COLO829 (cell line): ENCODE measurements around the gene TLDC2.
"Not testable (repeated sequence)": the region's sequence is repeated elsewhere in the genome, so short reads cannot be mapped to it uniquely, and the experiment has no call there.

Experiments used
- DNase-seq: peaks from one replicate; pipeline ENCODE4 v3.0.0; 2012; ENCODE audit warnings: low spot score

TLDC2 gene

DNA sequence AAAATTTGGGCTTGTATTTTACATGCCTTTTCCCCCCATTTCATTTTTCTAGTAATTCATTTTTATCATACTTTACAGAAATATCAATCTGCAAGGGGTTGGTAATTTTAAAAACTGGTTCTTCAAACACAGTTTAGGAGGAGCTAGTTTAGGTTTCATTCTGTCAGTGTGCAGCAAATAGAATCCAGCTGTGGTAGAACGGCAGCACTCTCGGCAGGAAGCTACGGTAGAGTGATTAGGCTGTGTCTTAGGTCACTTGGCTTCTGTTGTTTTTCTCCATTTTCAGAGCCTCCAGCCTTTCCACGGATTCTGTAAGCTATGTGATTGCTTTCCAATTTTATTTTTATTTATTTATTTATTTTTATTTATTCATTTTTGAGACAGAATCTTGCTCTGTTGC lies 32.7 kb downstream of the TLDC2 start:
- DNase-seq = no peak

DNA sequence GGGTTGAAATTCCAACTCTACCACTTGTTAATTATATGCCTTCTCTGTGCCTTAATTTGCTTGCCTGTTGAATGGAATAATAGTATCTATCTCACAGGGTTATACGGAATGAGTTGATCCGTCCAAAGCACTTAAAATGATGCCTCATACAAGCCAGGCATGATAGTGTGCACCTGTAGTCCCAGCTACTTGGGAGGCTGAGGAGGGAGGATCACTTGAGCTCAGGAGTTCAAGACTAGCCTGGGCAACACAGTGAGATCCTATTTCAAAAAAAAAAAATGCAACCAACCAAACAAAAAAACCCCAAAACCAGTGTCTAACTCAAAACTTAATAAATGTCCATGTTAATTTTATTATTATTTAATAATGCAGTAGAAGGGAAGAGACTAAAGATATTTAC lies 40.3 kb downstream of the TLDC2 start:
- no peak for DNase-seq

DNA sequence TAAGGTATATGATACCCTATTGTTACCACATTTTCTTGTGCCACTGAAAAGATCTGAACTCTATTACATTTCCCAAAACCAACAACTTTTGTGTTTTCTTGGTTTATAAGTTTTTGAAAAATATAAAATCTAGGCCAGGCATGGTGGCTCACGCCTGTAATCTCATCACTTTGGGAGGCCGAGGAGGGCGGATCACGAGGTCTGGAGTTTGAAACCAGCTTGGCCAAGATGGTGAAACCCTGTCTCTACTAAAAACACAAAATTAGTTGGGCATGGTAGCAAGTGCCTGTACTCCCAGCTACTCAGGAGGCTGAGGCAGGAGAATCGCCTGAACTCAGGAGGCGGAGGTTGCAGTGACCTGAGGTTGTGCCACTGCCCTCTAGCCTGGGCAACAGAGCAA lies 41.3 kb downstream of the TLDC2 start:
- DNase-seq = no peak

DNA sequence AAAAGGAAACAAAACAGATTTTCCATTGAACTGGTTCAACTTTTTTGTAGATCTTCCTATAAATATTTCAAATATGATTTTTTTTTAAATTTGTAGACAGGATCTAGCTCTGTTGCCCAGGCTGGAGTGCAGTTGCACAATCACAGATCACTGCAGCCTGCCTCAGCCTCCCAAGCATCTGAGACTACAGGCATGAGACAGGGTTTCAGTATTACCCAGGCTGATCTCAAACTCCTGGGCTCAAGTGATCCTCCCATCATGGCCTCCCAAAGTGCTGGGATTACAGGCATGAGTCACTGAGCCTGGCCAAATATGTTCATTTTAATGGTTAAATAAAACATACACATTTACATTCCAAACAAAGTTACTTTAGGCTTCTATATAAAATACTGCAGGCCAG lies 42.0 kb downstream of the TLDC2 start:
- no peak for DNase-seq

DNA sequence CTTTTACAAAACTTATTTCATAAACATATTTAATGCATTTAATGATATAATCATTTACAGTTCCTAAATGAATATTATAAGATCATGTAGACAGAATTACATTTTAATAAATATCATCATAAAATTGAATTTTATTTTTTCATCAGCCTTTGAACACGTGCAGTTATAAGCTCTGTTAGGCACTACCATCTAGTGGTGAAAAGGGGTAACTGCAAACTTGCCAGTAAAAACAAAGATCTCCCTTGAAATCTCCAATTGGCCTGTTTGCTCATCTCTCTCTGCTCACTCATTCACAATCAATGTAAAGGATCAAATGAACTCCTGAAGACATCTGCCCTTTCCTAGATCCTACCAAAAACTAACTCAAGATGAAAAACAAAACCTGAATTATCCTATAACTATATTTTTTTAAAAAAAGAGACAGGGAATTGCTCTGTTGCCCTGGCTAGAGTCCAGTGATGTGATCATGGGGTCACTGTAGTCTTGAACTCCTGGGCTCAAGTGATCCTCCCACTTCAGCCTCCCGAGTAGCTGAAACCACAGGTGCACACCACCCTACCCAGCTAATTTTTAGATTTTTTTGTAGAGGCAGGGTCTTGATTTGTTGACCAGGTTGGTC lies 43.9 kb downstream of the TLDC2 start:
- peak; percentile 76 for DNase-seq

DNA sequence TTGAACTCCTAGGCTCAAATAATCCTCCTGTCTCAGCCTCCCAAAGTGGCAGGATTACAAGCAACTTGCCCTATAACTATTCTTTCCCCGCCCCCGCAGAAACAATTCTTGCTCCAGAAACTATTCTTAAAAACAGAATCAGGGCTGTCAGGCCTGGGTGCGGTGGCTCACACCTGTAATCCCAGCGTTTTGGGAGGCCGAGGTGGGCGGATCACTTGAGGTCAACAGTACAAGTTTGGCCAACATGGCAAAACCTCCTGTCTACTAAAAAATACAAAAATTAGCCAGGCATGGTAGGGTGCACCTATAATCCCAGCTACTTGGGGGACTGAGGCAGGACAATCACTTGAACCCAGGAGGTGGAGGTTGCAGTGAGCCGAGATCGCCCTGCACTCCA lies 44.4 kb downstream of the TLDC2 start:
- no peak for DNase-seq

DNA sequence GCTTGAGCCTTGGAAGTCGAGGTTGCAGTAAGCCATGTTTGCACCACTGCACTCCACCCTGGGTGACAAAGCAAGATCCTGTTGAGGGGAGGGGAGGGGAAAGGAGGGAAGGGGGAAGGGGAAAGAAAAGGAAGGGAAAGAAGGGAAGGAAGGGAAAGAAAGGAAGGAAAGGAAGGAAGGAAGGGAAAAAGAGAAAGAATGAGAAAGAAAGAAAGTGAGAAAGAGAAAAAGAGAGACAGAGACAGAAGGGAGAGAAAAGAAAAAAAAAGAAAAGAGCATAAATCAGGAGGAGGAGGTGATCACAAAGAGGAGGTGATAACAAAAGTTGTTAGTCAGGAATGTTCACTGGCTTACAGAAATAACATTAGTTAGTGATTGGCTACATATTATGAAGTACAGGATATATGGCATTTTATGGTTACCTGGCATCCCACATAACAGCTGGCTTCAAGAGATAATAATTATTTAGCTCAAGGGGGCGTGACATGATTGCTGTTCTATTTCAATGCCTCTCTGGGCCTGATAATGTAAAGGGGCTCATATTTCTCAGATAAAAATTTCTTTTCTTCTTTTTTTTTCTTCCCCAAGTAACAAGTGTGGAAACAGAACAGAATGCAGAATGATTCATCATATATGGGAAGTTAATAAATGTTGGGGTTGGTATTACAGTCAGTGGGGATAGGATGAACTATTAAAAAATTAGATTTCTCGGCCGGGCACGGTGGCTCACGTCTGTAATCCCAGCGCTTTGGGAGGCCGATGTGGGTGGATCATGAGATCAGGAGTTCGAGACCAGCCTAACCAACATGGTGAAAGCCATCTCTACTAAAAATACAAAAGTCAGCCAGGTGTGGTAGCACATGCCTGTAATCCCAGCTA lies 48.5 kb downstream of the TLDC2 start:
- no peak for DNase-seq

DNA sequence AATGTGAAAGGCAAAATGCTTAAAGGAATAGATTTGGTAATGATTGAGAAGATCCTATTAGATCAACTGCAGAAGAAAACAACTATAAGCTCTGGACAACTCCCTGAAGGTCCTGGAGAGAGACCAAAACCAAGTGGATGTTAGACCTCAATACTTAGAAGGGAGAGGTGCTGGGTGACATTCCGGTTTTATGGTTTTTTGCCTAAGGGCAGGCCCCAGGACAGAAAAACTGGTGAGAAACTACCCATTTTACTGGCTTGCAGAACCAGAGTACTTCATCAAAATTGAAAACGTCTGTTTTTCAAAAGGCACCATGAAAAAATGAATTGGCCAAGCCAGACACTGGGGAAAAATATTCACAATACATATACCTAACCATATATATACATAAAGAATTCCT lies 49.3 kb downstream of the TLDC2 start:
- no peak for DNase-seq

DNA sequence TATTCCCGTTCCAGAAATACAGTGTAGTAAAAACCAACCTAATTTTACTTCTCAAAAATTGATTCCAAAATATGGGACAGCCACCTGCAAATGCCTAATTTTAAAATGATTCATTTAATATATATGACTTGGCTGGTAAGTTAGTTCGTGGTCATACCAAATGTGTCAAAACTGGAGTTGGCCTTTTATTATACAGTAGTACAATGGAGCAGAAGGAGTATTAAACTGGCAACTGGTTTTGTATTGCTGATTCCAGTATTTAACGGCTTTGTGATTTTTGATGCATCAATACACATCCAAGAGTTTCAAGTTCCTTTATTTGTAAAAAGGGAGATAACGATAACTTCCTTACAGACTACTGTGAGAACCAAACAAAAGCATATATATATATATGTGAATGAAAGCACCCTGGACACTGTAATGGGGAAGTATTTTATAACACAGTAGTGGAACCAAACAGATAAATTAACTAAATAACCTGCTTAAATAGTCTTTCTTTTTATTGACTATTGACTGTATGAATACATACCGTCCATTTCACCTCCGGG lies 50.8 kb downstream of the TLDC2 start:
- DNase-seq = no peak

DNA sequence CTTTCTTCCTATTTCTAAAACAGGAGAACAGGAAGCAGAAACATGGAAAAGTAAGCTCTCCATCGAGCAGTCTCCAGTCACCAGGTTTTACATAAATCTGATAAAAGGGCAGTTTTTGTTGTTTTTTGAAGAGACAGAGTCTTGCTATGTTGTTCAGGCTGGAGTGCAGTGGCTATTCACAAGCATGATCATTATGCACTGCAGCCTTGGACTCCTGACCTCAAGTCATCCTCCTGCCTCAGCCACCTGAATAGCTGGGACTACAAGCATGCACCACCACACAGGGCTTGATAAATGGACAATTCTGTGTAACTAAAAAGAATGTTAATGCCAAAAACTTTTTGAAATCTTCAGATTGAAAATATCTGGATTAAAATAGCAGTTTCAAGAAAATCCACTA lies 51.8 kb downstream of the TLDC2 start:
- DNase-seq = no peak

DNA sequence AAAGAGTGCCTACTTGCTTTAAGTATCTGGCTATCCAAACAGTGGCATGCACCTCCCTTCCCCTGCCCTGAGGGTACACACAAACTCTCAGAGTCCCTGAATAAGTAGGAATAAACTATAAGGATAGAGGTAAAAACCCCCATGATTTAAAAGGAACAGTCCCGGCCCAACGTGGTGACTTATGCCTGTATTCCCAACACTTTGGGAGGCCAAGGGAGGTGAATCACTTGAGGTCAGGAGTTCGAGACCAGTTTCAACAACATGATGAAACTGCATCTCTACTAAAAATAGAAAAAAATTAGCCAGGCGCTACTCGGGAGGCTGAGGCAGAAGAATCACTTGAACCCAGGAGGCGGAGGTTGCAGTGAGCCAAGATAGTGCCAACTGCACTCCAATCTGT lies 53.4 kb downstream of the TLDC2 start:
- no peak for DNase-seq

DNA sequence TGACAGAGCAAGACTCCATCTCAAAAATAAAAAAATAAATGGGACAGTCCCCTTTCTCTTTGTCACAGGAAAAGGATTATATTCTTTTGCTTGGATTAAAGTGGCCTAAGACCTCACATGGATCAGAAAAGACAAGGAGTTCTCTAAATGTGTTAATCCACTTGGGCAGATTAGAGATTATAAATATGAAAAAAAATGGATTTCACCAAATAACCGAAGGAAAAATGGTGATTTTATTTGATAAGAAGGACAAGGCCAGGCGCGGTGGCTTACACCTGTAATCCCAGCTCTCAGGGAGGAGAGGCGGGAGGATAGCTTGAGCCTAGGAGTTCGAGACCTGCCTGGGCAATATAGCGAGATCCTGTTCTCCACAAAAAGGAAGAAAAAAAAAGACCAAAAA lies 53.8 kb downstream of the TLDC2 start:
- DNase-seq = no peak

DNA sequence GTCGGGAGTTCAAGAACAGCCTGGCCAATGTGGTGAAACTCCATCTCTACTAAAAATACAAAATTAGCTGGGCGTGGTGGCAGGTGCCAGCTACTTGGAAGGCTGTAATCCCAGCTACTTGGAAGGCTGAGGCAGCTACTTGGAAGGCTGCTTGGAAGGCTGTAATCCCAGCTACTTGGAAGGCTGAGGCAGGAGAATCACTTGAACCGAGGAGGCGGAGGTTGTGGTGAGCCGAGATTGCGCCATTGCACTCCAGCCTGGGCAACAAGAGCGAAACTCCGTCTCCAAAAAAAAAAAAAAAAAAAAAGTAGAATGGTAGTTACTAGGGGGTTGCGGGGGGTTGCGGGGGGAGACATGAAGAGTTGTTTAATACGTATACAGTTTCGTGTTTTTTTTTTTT lies 56.1 kb downstream of the TLDC2 start:
- DNase-seq = not testable (repeated sequence)

DNA sequence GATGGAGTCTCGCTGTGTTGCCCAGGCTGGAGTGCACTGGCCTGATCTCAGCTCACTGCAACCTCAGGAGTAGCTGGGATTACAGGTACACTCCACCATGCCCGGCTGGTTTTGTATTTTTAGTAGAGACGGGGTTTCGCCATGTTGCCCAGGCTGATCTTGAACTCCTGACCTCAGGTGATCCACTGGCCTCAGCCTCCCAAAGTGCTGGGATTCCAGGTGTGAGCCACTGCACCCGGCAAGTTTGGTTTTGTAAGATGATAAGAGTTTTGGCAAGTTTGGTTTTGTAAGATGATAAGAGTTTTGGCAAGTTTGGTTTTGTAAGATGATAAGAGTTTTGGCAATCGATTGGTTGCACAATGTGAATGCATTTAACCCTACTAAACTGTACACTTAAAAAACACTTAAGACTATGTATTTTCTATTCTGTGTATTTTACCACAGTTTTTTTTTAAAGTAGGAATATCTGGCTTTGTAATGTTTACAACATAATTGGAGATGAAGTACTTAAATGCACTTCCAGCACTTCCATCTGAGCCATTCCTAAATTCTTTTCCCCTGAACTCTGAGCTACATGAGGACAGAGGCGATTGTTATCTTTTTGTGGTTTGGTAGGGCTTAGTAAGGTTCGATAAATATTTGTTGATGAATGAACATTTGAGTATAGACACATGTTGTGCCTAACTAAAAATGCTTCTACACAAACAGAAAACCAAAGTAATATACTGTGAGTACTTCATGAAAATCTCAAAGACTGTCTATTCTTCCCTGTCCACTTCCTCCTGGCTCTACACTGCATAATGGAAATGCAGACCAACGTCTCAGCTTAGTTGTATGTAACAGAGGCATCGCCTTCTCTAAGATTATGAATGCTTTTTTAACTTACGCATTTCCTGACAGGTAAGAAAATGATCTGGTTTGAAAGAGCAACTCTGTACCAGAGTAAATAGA lies 56.8 kb downstream of the TLDC2 start:
- no peak for DNase-seq

DNA sequence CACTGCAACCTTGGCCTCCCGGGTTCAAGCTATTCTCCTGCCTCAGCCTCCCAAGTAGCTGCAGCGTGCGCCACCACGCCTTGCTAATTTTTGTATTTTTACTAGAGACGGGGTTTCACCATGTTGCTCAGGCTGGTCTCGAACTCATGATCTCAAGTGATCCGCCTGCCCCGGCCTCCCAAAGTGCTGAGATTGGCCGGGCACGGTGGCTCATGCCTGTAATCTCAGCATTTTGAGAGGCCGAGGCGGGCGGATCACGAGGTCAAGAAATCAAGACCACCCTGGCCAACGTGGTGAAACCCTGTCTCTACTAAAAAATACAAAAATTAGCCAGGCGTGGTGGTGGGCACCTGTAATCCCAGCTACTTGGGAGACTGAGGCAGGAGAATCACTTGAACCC lies 57.6 kb downstream of the TLDC2 start:
- not testable (repeated sequence) for DNase-seq

DNA sequence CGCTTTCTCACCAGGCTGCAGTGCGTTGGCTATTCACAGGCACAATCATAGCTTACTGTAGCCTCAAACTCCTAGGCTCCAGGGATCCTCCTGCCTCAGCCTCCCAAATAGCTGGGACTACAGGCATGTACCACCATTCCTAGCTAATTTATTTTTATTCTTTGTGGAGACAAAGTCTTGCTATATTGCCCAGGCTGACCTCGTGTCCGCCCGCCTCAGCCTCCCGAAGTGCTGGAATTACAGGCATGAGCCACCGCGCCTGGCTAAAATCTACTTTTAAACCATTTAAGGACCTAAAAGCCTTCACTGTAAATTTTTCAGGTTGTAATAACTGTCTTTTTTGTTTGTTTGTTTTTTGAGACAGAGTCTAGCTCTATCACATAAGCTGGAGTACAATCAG lies 60.4 kb downstream of the TLDC2 start:
- no peak for DNase-seq

DNA sequence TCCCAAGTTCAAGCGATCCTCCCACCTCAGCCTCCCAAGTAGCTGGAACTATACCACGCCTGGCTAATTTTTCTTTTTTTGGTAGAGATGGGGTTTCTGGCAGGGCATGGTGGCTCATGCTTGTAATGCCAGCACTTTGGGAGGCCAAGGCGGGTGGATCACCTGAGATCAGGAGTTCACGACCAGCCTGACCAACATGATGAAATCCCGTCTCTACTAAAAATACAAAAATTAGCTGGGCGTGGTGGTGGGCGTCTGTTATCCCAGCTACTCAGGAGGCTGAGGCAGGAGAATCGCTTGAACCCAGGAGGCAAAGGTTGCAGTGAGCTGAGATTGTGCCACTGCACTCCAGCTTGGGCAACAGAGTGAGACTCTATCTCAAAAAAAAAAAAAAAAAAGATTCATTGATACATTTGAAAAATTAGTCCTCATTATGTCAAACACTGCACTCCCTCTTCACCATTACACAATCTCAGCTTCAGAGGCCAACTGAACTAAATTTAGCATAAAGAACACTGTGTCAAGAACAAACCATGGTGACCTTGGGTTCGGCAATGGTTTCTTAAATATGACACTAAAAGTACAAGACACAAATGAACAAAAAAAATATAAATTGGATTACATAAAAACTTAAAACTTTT lies 60.9 kb downstream of the TLDC2 start:
- not testable (repeated sequence) for DNase-seq

DNA sequence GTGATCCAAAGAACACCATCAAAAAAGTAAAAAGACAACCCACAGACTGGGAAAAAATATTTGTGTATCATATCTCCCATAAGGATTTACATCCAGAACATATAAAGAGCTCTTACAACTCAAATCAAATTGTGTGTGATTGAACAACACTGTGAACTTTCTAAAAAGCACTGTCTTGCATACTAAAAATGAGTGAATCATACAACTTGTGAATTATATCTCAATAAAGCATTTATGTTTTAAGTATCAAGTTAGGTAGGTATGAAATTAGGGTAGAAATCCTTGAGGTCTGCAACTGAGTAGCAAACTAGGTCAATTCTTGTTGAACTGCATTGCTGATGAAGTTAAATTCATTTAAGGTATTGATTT lies 61.4 kb downstream of the TLDC2 start:
- DNase-seq = no peak

DNA sequence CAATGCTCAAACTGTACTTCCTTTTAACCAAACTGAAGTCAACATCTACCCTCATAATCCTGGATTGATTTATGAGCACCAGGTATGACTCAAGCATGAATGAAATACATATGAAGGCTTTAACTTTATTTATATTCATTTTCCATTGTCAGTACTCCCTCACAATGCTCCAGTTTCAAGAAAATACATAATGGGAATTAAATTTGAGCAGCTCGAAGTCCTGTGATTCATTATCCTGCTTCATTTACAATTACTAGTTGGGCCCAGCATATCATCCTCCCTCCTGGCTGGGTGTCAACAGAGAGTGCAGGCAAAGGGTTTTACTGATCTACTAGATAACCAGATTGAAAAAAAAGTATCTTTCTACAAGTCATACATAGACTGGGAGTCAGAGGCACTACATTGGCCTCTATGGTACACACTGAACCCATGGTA lies 65.5 kb downstream of the TLDC2 start:
- no peak for DNase-seq
